H1 (cell line): ENCODE results near the gene FBXL15. TPM values are rescaled to one million over a fixed set of nuclear protein-coding genes. Genes with fewer than 3 reads are reported as not detected.

Experiments used
- CTCF ChIA-PET: fragments of 300-600 bp; sonication (Branson Sonifier 250); formaldehyde crosslinking; loops from one replicate; lab custom pipeline; 2021; ENCODE audit not compliant: partially characterized antibody; lab: Charles Lee
- POLR2A ChIA-PET: fragments of 300-600 bp; sonication (Branson Sonifier 250); formaldehyde crosslinking; loops from one replicate; lab custom pipeline; 2021; ENCODE audit warnings: inconsistent platforms; ENCODE audit not compliant: partially characterized antibody; lab: Charles Lee
- DNase-seq, 2 experiments: peaks; one replicate each; pipeline versions ENCODE4 v3.0.0 to v3.0.0-alpha.2; 2010 to 2022; ENCODE audit warnings: low spot score in 2 of 2, low read depth in 1 of 2, mixed read lengths in 1 of 2
- FAIRE-seq: peaks from 2 replicates; lab custom pipeline; 2011; peaks lifted over from hg19 to GRCh38; lab: Jason Lieb, UNC
- H2AFZ ChIP-seq: 2 replicates; pipeline ENCODE4 v1.8.1; 2012; ENCODE audit warnings: low read length, inconsistent platforms
- H2AK5ac ChIP-seq: 2 replicates; pipeline ENCODE4 v1.6.1; 2013; ENCODE audit warnings: low read depth, low read length
- H2BK120ac ChIP-seq: replicated peaks from 2 replicates; pipeline ENCODE3; 2013; ENCODE audit warnings: low read depth, low read length, inconsistent platforms
- H2BK12ac ChIP-seq: 2 replicates; pipeline ENCODE4 v1.6.1; 2013; ENCODE audit warnings: low read depth, low read length
- H2BK15ac ChIP-seq: 2 replicates; pipeline ENCODE4 v1.6.1; 2013; ENCODE audit warnings: low read length
- H2BK20ac ChIP-seq: 2 replicates; pipeline ENCODE4 v1.6.1; 2013; ENCODE audit warnings: low read length
- H2BK5ac ChIP-seq: 2 replicates; pipeline ENCODE4 v1.6.1; 2013; ENCODE audit warnings: low read depth, low read length
- H3K14ac ChIP-seq: 2 replicates; pipeline ENCODE4 v1.6.1; 2013; ENCODE audit warnings: inconsistent platforms; ENCODE audit not compliant: insufficient read length
- H3K18ac ChIP-seq: 2 replicates; pipeline ENCODE4 v1.6.1; 2013; ENCODE audit warnings: low read length; ENCODE audit errors: extremely low read depth
- H3K23ac ChIP-seq: 2 replicates; pipeline ENCODE4 v1.6.1; 2013; ENCODE audit warnings: inconsistent platforms; ENCODE audit not compliant: insufficient read length
- H3K23me2 ChIP-seq: 2 replicates; pipeline ENCODE4 v1.6.1; 2013; ENCODE audit warnings: low read depth, low read length
- H3K27ac ChIP-seq: 2 replicates; pipeline ENCODE4 v1.6.1; 2011; ENCODE audit warnings: low read depth, low read length, inconsistent platforms
- H3K27me3 ChIP-seq, 4 experiments: replicated peaks in 1 of 4; 1 replicate in 1 of 4; 2 replicates in 3 of 4; pipeline versions ENCODE4 v1.6.1 to v1.8.1; 2011 to 2013; ENCODE audit warnings: low read length in 3 of 4, mild to moderate bottlenecking in 3 of 4, inconsistent platforms in 2 of 4, mixed read lengths in 2 of 4, moderate library complexity in 1 of 4; ENCODE audit not compliant: control insufficient read depth in 3 of 4, insufficient read depth in 3 of 4; ENCODE audit errors: extremely low read depth in 1 of 4
- H3K36me3 ChIP-seq, 4 experiments: 2 replicates each; pipeline versions ENCODE4 v1.6.1 to v1.8.1; 2011 to 2013; ENCODE audit warnings: mild to moderate bottlenecking in 4 of 4, low read length in 3 of 4, moderate library complexity in 2 of 4, control low read depth in 1 of 4, inconsistent platforms in 1 of 4; ENCODE audit not compliant: insufficient read depth in 4 of 4, control insufficient read depth in 2 of 4
- H3K4ac ChIP-seq: replicated peaks from 2 replicates; pipeline ENCODE3; 2013; ENCODE audit warnings: low read length, low read depth, mixed read lengths, inconsistent platforms; ENCODE audit not compliant: insufficient read length
- H3K4me1 ChIP-seq, 4 experiments: replicated peaks in 1 of 4; 1 replicate in 1 of 4; 2 replicates in 3 of 4; pipeline versions ENCODE4 v1.6.1 to v1.8.1; 2011 to 2013; ENCODE audit warnings: low read length in 3 of 4, inconsistent platforms in 2 of 4, mixed read lengths in 1 of 4; ENCODE audit not compliant: insufficient read depth in 4 of 4, control insufficient read depth in 3 of 4
- H3K4me2 ChIP-seq, 2 experiments: 2 replicates each; pipeline versions ENCODE4 v1.6.1 to v1.8.1; 2011 to 2013; ENCODE audit warnings: low read depth in 2 of 2, low read length in 2 of 2, control low read depth in 1 of 2, inconsistent platforms in 1 of 2, mild to moderate bottlenecking in 1 of 2; ENCODE audit not compliant: insufficient read depth in 1 of 2
- H3K4me3 ChIP-seq, 4 experiments: fragments of 200-600, 300-600 bp in 1 of 4; sonication (generic), shearing (Covaris generic), sonication (Bioruptor Twin) in 1 of 4; 2 replicates each; pipeline versions ENCODE4 v1.5.1 to v1.8.1; 2011 to 2016; ENCODE audit warnings: low read length in 4 of 4, low read depth in 3 of 4, control low read depth in 2 of 4, inconsistent platforms in 2 of 4, mild to moderate bottlenecking in 2 of 4, mixed read lengths in 1 of 4, moderate library complexity in 1 of 4; ENCODE audit not compliant: insufficient read depth in 2 of 4; ENCODE audit errors: extremely low read depth in 1 of 4
- H3K56ac ChIP-seq: replicated peaks from 2 replicates; pipeline ENCODE3; 2013; ENCODE audit warnings: low read depth, mild to moderate bottlenecking, mixed read lengths, low read length, inconsistent platforms; ENCODE audit not compliant: insufficient read length
- H3K79me1 ChIP-seq: 2 replicates; pipeline ENCODE4 v1.6.1; 2013; ENCODE audit warnings: low read depth, low read length, control low read depth
- H3K79me2 ChIP-seq, 2 experiments: 2 replicates each; pipeline versions ENCODE4 v1.6.1 to v1.8.1; 2012 to 2013; ENCODE audit warnings: low read length in 2 of 2, mild to moderate bottlenecking in 2 of 2, inconsistent platforms in 1 of 2; ENCODE audit not compliant: insufficient read depth in 2 of 2, control insufficient read depth in 1 of 2
- H3K9ac ChIP-seq, 4 experiments: replicated peaks in 1 of 4; 1 replicate in 1 of 4; 2 replicates in 3 of 4; pipeline versions ENCODE4 v1.6.1 to v1.8.1; 2011 to 2013; ENCODE audit warnings: low read depth in 3 of 4, low read length in 3 of 4, control low read depth in 2 of 4, mild to moderate bottlenecking in 2 of 4, moderate library complexity in 2 of 4, inconsistent platforms in 1 of 4; ENCODE audit errors: extremely low read depth in 1 of 4
- H3K9me3 ChIP-seq, 2 experiments: 2 replicates each; pipeline versions ENCODE4 v1.6.1 to v1.8.1; 2012 to 2013; ENCODE audit warnings: mild to moderate bottlenecking in 2 of 2, moderate library complexity in 2 of 2, control low read depth in 1 of 2, inconsistent platforms in 1 of 2, low read depth in 1 of 2, low read length in 1 of 2, mixed read lengths in 1 of 2; ENCODE audit not compliant: insufficient read depth in 2 of 2
- H4K20me1 ChIP-seq, 2 experiments: replicated peaks in 1 of 2; 2 replicates each; pipeline versions ENCODE3 to v1.8.1; 2011 to 2013; ENCODE audit warnings: inconsistent platforms in 2 of 2, low read length in 2 of 2, mild to moderate bottlenecking in 1 of 2; ENCODE audit not compliant: insufficient read depth in 2 of 2, control insufficient read depth in 1 of 2
- H4K5ac ChIP-seq: 2 replicates; pipeline ENCODE4 v1.6.1; 2013; ENCODE audit warnings: low read length, low read depth, mixed read lengths, inconsistent platforms; ENCODE audit not compliant: insufficient read length
- H4K8ac ChIP-seq: 2 replicates; pipeline ENCODE4 v1.8.0; 2013; ENCODE audit warnings: mild to moderate bottlenecking, moderate library complexity, low read length, inconsistent platforms; ENCODE audit not compliant: insufficient read depth; ENCODE audit errors: extremely low read depth
- H4K91ac ChIP-seq: replicated peaks from 2 replicates; pipeline ENCODE3; 2013; ENCODE audit warnings: low read length, mixed read lengths, inconsistent platforms; ENCODE audit not compliant: insufficient read length
- BACH1 ChIP-seq: IDR thresholded peaks from 2 replicates; pipeline ENCODE4 v1.6.1; 2012; ENCODE audit warnings: low read length, improper control_type of control experiment
- HDAC2 ChIP-seq, 2 experiments: fragments of 300-600 bp in 1 of 2; sonication (generic) in 1 of 2; IDR thresholded peaks; 2 replicates each; pipeline ENCODE4 v1.6.1; 2011 to 2012; ENCODE audit warnings: low read depth in 2 of 2, low read length in 2 of 2, mild to moderate bottlenecking in 2 of 2, moderate library complexity in 2 of 2, borderline replicate concordance in 1 of 2, inconsistent platforms in 1 of 2
- POLR2AphosphoS5 ChIP-seq: IDR thresholded peaks from 2 replicates; pipeline ENCODE4 v1.6.1; 2011; ENCODE audit warnings: low read depth, low read length
- WGBS, 2 experiments: shearing (Covaris generic) in 1 of 2; methylation state at CpG; one replicate each; pipeline versions ENCODE4 v1.1.6 to v1.1.7; 2013 to 2015; ENCODE audit warnings: low lambda C conversion rate in 2 of 2, mixed read lengths in 2 of 2, inconsistent platforms in 1 of 2, low coverage in 1 of 2, missing lambda C conversion rate in 1 of 2; ENCODE audit not compliant: insufficient replicate concordance in 2 of 2, insufficient coverage in 1 of 2, insufficient read length in 1 of 2; ENCODE audit errors: extremely low coverage in 1 of 2, missing lambda C conversion rate in 1 of 2; 5-methylcytosine and 5-hydroxymethylcytosine counted together
- polyA plus RNA-seq, 7 experiments: library from polyadenylated mRNA; depleted of rRNA in 3 of 7; stranded (reverse) in 5 of 7; unstranded in 2 of 7; fragments of >200 nt in 5 of 7; fragments of 200-250 nt in 2 of 7; gene quantifications; 1 replicate in 5 of 7; 2 replicates in 1 of 7; 4 replicates in 1 of 7; pipeline versions ENCODE4 v1.2.1 to v1.2.3, GENCODE V29; 2011 to 2013; ENCODE audit warnings: missing spikeins in 2 of 7, mixed read lengths in 2 of 7
- total RNA-seq: library from RNA; stranded (reverse); fragmentation: NEBNext Ultra II Directional; extraction: Animal tissue kit (Norgen Biotek cat#: 25700); gene quantifications from 2 replicates; pipeline ENCODE4 v1.2.1, GENCODE V29; 2021

Gene FBXL15
- total and polyA plus RNA-seq, 2 of the 8 experiments (the other 6 are each of a cell fraction or from before 2014, with no cell fraction given) = 11.3 to 22.6 TPM

DNA sequence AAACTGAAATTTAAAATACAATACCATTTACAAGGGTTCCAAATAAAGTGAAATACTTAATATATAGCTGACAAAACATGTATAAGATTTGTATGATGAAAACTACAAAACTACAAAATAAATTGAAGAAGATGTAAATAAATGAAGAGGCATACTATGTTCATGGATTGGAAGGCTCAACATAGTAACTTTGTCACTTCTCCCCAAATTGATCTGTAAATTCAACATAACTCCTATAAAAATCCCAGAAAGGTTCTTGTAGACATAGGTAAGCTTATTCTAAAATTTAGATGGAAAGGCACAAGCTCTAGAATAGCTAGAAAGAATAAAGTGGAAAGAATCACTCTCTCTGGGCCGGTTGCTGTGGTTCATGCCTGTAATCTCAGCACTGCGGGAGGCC, 49.3 kb upstream of the FBXL15 start:
- ChIA-PET CTCF (interaction anchor here (1.6 to 17.7 kb wide), 6 partner anchors 13 to 212 kb away, joined by 3 to 357 read pairs (median 55); partner anchors contain the start of gene NFKB2), POLR2A (no interaction called here)
- Histone ChIP-seq H3K4ac (no peak overlapping the region), H4K20me1 (no peaks in the 10 kb centered on the region), H3K23me2 (no peaks in the 10 kb centered on the region; the same call in 1 of the 2 replicates), H3K14ac (no peak overlapping the region), H3K4me2 (no peak overlapping the region), H3K9me3 (no peaks in the 10 kb centered on the region), H2AK5ac (no peak overlapping the region), H4K8ac (no peak overlapping the region), H3K79me2 (no peaks in the 10 kb centered on the region), H3K18ac (no peak overlapping the region), H3K27me3 (no peaks in the 10 kb centered on the region), H3K4me1 (no peaks in the 10 kb centered on the region), H4K5ac (no peak overlapping the region), H2BK120ac (no peak overlapping the region), H2BK15ac (no peak overlapping the region), H3K4me3 (no peak overlapping the region), H3K23ac (no peak overlapping the region), H2BK12ac (no peak overlapping the region), H2BK5ac (no peak overlapping the region), H3K9ac (no peak overlapping the region), H3K56ac (no peak overlapping the region), H2BK20ac (no peak overlapping the region), H2AFZ (no peak overlapping the region), H3K79me1 (no peaks in the 10 kb centered on the region), H3K36me3 (peaks cover 2 to 46% (median 34%) of the 10 kb centered on the region in 4 experiments; a peak in 7 of 8 replicates), H3K27ac (no peak overlapping the region), H4K91ac (no peak overlapping the region)
- no peak for TF ChIP-seq POLR2AphosphoS5
- no peak for TF ChIP-seq BACH1
- TF ChIP-seq HDAC2 (IDR thresholded peaks at IDR 0.05; ENCODE audit: borderline replicate concordance in 1 of 2, low read depth in 2 of 2, low read length in 2 of 2) = no peak
- no peak for DNase-seq
- no peak for FAIRE-seq
- 100% methylated on average over 2 of the region's 2 CpGs; no CpG with 5 or more reads in 1 of the 2 experiments for WGBS, 2 experiments
